HG03139 (cell line): ENCODE results near the gene TRIM36.

ENCODE experiments used
- ATAC-seq: cut with Tn5 transposase; IDR thresholded peaks from one replicate; pipeline ENCODE4 v1.9.1; 2021; ENCODE audit not compliant: unreplicated experiment

The TRIM36 gene

GRCh38 chr5:115079924-115080623 is 89.6 kb downstream of the TRIM36 start:
- ATAC-seq, result no peak
